K562 (cell line): Measurements from ENCODE around the gene NUTF2. TPM values are rescaled to one million over a fixed set of nuclear protein-coding genes. Genes with fewer than 3 reads are reported as not detected.

Experiments
- AFF1 ChIP-seq, 2 experiments: fragments of 450-650 bp; IDR thresholded peaks; 2 replicates each; pipeline ENCODE4 v1.6.1; 2018; ENCODE audit warnings: mild to moderate bottlenecking in 2 of 2, low read depth in 1 of 2; ENCODE audit not compliant: partially characterized antibody in 2 of 2
- E2F5 ChIP-seq: sonication (generic); formaldehyde crosslinking; IDR thresholded peaks from 2 replicates; pipeline ENCODE4 v1.8.0; 2022; ENCODE audit warnings: mild to moderate bottlenecking, missing genetic modification reagents
- FOXJ2 ChIP-seq: fragments of 200-800 bp; sonication (Bioruptor generic); IDR thresholded peaks from 2 replicates; pipeline ENCODE4 v1.6.1; 2016; ENCODE audit warnings: missing genetic modification characterization, missing compliant biosample characterization
- FOXP1 ChIP-seq: sonication (generic); formaldehyde crosslinking; IDR thresholded peaks from 2 replicates; pipeline ENCODE4 v1.8.0; 2022; ENCODE audit warnings: mild to moderate bottlenecking, missing genetic modification reagents
- FOXP4 ChIP-seq: sonication (generic); formaldehyde crosslinking; IDR thresholded peaks from 2 replicates; pipeline ENCODE4 v1.8.0; 2022; ENCODE audit warnings: mild to moderate bottlenecking, missing genetic modification reagents, borderline replicate concordance
- HINFP ChIP-seq: fragments of 450-650 bp; conservative IDR thresholded peaks from 2 replicates; pipeline ENCODE4 v1.6.1; 2016; ENCODE audit warnings: missing genetic modification characterization, low read depth, mild to moderate bottlenecking, control low read depth, missing compliant biosample characterization
- HSF4 ChIP-seq: fragments of 250-450 bp; sonication (Bioruptor Pico); IDR thresholded peaks from 2 replicates; pipeline ENCODE4 v2.1.2; 2022; ENCODE audit warnings: mild to moderate bottlenecking, moderate library complexity, borderline replicate concordance
- MEIS2 ChIP-seq: fragments of 450-650 bp; IDR thresholded peaks from 2 replicates; pipeline ENCODE4 v1.6.1; 2014; ENCODE audit warnings: mild to moderate bottlenecking; ENCODE audit not compliant: partially characterized antibody
- PML ChIP-seq: IDR thresholded peaks from 2 replicates; pipeline ENCODE4 v1.6.1; 2012; ENCODE audit warnings: low read length, inconsistent platforms
- SAP30 ChIP-seq: fragments of 200-600 bp; sonication (generic); IDR thresholded peaks from 2 replicates; pipeline ENCODE4 v1.6.1; 2012; ENCODE audit warnings: borderline replicate concordance, low read depth, mild to moderate bottlenecking, moderate library complexity, low read length, control low read depth, inconsistent platforms; ENCODE audit not compliant: insufficient read depth, poor library complexity, severe bottlenecking
- SETDB1 ChIP-seq: IDR thresholded peaks from one replicate; pipeline ENCODE4 v1.6.1; 2012; ENCODE audit warnings: low read length, control low read depth, inconsistent platforms
- TCF3 ChIP-seq: sonication (generic); formaldehyde crosslinking; IDR thresholded peaks from 2 replicates; pipeline ENCODE4 v1.4.0; 2020; ENCODE audit warnings: mild to moderate bottlenecking, missing genetic modification reagents
- polyA plus RNA-seq, 8 experiments: library from polyadenylated mRNA; depleted of rRNA in 4 of 8; stranded (reverse) in 5 of 8; unstranded in 3 of 8; fragments of >200 nt; fragmentation: Nextera tagmentation in 2 of 8; fragmentation: Illumina TruSeq in 1 of 8; extraction: Ambion mirVana in 2 of 8; extraction: Trizol in 1 of 8; gene quantifications; 2 replicates each; pipeline versions ENCODE4 v1.2.1 to v1.2.3, GENCODE V29; 2011 to 2014; ENCODE audit warnings: inconsistent platforms in 1 of 8, missing spikeins in 1 of 8
- total RNA-seq, 7 experiments: library from RNA; depleted of rRNA in 6 of 7; stranded (reverse); fragments of >200 nt in 6 of 7; fragmentation: Illumina TruSeq in 2 of 7; extraction: Trizol in 2 of 7; gene quantifications; 2 replicates each; pipeline versions ENCODE4 v1.2.1 to v1.2.3, GENCODE V29; 2011 to 2021; ENCODE audit warnings: low replicate concordance in 1 of 7
- TF ChIP-seq, protein P1 (sequence below): fragments of 200-400 bp; formaldehyde crosslinking; IDR thresholded peaks from 2 replicates; pipeline ENCODE4 v1.6.1; 2017; ENCODE audit warnings: mild to moderate bottlenecking, low read depth, low read length, moderate library complexity
- TF ChIP-seq, protein P2 (sequence below): fragments of 250-450 bp; sonication (Bioruptor Pico); IDR thresholded peaks from 2 replicates; pipeline ENCODE4 v1.9.0; 2021; ENCODE audit warnings: mild to moderate bottlenecking

The NUTF2 gene
- total and polyA plus RNA-seq, 9 of the 15 experiments (the other 6 are each of a cell fraction or from before 2014, with no cell fraction given) = 106 to 248 (median 147) TPM

GRCh38 chr16:67842509-67843342 lies 4.0 kb upstream of the NUTF2 start (continued):
- TF ChIP-seq AFF1 (IDR thresholded peaks at IDR 0.05; ENCODE audit: low read depth in 1 of 2, partially characterized antibody in 2 of 2) (no peak), FOXP1 (CRISPR knock-in tag) (peak; percentile 52; the same call in 1 of the 2 replicates), PML (no peak), E2F5 (CRISPR knock-in tag) (no peak), HINFP (tag) (no peak), FOXP4 (CRISPR knock-in tag) (no peak), SAP30 (no peak), TCF3 (CRISPR knock-in tag) (no peak), MEIS2 (no peak), SETDB1 (no peak), HSF4 (no peak), FOXJ2 (tag) (no peak)
- TF ChIP-seq, protein P1, sequence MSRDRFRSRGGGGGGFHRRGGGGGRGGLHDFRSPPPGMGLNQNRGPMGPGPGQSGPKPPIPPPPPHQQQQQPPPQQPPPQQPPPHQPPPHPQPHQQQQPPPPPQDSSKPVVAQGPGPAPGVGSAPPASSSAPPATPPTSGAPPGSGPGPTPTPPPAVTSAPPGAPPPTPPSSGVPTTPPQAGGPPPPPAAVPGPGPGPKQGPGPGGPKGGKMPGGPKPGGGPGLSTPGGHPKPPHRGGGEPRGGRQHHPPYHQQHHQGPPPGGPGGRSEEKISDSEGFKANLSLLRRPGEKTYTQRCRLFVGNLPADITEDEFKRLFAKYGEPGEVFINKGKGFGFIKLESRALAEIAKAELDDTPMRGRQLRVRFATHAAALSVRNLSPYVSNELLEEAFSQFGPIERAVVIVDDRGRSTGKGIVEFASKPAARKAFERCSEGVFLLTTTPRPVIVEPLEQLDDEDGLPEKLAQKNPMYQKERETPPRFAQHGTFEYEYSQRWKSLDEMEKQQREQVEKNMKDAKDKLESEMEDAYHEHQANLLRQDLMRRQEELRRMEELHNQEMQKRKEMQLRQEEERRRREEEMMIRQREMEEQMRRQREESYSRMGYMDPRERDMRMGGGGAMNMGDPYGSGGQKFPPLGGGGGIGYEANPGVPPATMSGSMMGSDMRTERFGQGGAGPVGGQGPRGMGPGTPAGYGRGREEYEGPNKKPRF = no peak
- TF ChIP-seq, protein P2, sequence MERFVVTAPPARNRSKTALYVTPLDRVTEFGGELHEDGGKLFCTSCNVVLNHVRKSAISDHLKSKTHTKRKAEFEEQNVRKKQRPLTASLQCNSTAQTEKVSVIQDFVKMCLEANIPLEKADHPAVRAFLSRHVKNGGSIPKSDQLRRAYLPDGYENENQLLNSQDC (CRISPR knock-in tag) = no peak
